Fibroblast of lung (primary cell): Measurements from ENCODE around the gene TNS1. TPM values are rescaled to one million over a fixed set of nuclear protein-coding genes. Genes with fewer than 3 reads are reported as not detected.

Experiments used
- DNase-seq, 2 donors: peaks; one replicate each; pipeline versions ENCODE4 v3.0.0 to v3.0.0-alpha.2; 2010; ENCODE audit warnings: low read depth in 2 of 2
- H2AFZ ChIP-seq: 2 replicates; pipeline ENCODE4 v1.5.1; 2012; ENCODE audit warnings: low read length, control low read depth, inconsistent platforms
- H3K27ac ChIP-seq: 2 replicates; pipeline ENCODE4 v1.5.1; 2011; ENCODE audit warnings: low read length, control low read depth; ENCODE audit not compliant: insufficient read depth
- H3K27me3 ChIP-seq: 2 replicates; pipeline ENCODE4 v1.5.1; 2011; ENCODE audit warnings: mild to moderate bottlenecking, low read length; ENCODE audit not compliant: control insufficient read depth, insufficient read depth
- H3K36me3 ChIP-seq: 2 replicates; pipeline ENCODE4 v1.5.1; 2011; ENCODE audit warnings: low read length; ENCODE audit not compliant: control insufficient read depth, insufficient read depth
- H3K4me1 ChIP-seq: 2 replicates; pipeline ENCODE4 v1.5.1; 2011; ENCODE audit warnings: low read length; ENCODE audit not compliant: control insufficient read depth, insufficient read depth; ENCODE audit errors: extremely low read depth
- H3K4me2 ChIP-seq: 2 replicates; pipeline ENCODE4 v1.5.1; 2011; ENCODE audit warnings: low read length, control low read depth; ENCODE audit not compliant: insufficient read depth; ENCODE audit errors: extremely low read depth
- H3K4me3 ChIP-seq, 4 experiments: fragments of 200-600 bp in 1 of 4; sonication (generic) in 1 of 4; replicated peaks in 1 of 4; 2 replicates each; pipeline ENCODE4 v1.5.1; 2011 to 2016; ENCODE audit warnings: low read length in 4 of 4, low read depth in 3 of 4, mild to moderate bottlenecking in 3 of 4, control low read depth in 2 of 4, inconsistent platforms in 1 of 4, mixed read lengths in 1 of 4; ENCODE audit not compliant: insufficient read depth in 1 of 4; ENCODE audit errors: control extremely low read depth in 1 of 4
- H3K79me2 ChIP-seq: 2 replicates; pipeline ENCODE4 v1.5.1; 2012; ENCODE audit warnings: mild to moderate bottlenecking, low read length, inconsistent platforms; ENCODE audit not compliant: control insufficient read depth, insufficient read depth
- H3K9ac ChIP-seq: 2 replicates; pipeline ENCODE4 v1.5.1; 2011; ENCODE audit warnings: mild to moderate bottlenecking, low read length, control low read depth; ENCODE audit not compliant: insufficient read depth
- H3K9me3 ChIP-seq: 2 replicates; pipeline ENCODE4 v1.5.1; 2012; ENCODE audit warnings: low read depth, low read length; ENCODE audit not compliant: control insufficient read depth, insufficient read depth
- H4K20me1 ChIP-seq: 2 replicates; pipeline ENCODE4 v1.5.1; 2011; ENCODE audit warnings: low read length; ENCODE audit not compliant: control insufficient read depth, insufficient read depth; ENCODE audit errors: extremely low read depth
- EZH2 ChIP-seq: IDR thresholded peaks from 2 replicates; pipeline ENCODE4 v1.5.1; 2012; ENCODE audit warnings: low read length, control low read depth, mild to moderate bottlenecking; ENCODE audit errors: missing control alignments
- polyA plus RNA-seq, 2 donors: library from polyadenylated mRNA; depleted of rRNA in 1 of 2; stranded (reverse) in 1 of 2; unstranded in 1 of 2; fragments of >200 nt; gene quantifications; 2 replicates each; pipeline ENCODE4 v1.2.1, GENCODE V29; 2011 to 2012; ENCODE audit warnings: missing spikeins in 1 of 2
- total RNA-seq: library from RNA; depleted of rRNA; stranded (reverse); fragments of >200 nt; gene quantifications from 2 replicates; pipeline ENCODE4 v1.2.1, GENCODE V29; 2014
- TF ChIP-seq, protein P1 (sequence below), 2 donors: IDR thresholded peaks in 1 of 2; conservative IDR thresholded peaks in 1 of 2; 1 replicate in 1 of 2; 2 replicates in 1 of 2; pipeline ENCODE4 v1.5.1; 2011 to 2012; ENCODE audit warnings: low read length in 2 of 2, control low read depth in 1 of 2, inconsistent platforms in 1 of 2, low read depth in 1 of 2, mild to moderate bottlenecking in 1 of 2

The TNS1 gene
- total and polyA plus RNA-seq, 2 donors (not counting 1 experiment from before 2014, with no cell fraction given), result 44.4 to 47.1 TPM

DNA sequence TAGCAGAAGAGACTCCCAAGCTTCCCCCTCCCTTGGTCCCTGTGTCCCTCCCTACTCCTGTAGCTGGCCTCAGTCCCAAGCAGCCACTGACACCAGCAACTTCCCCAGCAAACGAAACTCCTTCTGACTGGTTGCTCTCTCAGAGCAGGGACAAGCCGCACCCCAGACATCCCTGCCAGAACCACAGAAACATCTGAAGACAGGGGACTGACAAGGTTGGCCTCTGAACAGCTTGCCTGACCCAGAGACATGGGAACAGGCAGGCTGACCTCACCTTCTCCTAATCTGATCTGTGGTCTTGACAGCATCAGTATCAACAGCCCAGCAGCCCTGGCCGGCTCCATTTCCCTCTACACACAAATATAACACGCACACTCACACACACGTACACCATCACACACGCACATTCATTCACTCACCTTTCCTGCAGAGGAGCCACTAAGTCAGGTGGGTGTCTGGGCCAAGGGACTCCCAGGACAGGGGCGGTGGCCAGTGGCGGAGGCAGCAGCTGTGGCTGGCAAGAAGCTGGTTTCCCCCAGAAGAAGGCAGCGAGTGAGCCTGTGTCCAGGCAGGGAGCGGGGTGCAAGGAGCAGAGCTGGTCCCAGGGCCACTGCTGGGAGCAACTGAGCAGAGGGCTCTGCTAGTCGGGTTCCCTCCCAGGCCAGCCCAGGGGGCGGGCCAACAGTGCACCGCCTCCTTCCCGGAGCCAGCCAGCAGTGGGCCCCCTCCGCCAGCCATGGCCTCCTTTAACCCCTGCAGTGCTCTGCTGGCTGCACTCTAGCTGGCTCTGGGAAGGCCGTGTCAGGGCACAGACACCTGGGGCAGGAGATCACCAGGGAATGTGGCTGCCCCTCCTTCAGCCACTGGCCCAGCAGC, 59.1 kb downstream of the TNS1 start:
- Histone ChIP-seq H3K9ac (peak overlapping the region; percentile 61), H3K27ac (peak overlapping the region; percentile 26)

DNA sequence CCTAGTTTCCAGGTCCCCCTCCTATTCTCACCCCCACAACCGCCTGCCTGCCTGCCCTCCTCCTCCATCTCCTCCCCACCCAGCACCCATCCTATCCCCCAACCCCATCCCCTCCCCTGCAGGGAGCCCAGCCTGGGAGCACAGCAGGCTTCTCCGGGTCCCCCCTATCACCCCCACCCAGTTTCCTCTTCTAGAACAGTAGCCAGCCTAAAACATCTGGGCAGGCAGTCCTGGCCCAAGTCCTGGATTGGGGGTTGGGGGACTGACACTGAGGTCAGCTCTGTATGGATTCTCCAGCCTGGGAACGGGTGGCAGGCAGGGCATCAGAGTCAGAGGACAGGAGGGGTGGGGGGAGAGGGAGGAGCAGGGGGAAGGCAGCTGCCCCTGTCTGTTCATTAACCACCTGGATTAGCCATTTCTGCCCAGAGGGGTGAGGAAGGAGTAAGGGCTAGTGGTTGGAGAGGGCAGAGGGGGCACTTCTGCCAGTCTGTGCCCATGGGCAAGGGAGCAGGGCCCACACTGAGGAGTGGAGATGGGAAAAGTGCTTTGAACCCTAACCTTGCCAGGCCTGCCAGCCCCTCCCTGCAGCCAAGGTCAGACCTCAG, 60.0 kb downstream of the TNS1 start:
- Histone ChIP-seq H3K4me1 (peaks cover 29% of the 10 kb centered on the region), H2AFZ (no peak overlapping the region), H3K27me3 (no peaks in the 10 kb centered on the region), H3K4me2 (peak overlapping the region; percentile 28), H3K79me2 (peaks cover 47% of the 10 kb centered on the region), H3K36me3 (peaks cover 2% of the 10 kb centered on the region), H4K20me1 (no peaks in the 10 kb centered on the region), H3K4me3 (peak overlapping the region in 3 of 4 experiments; percentile 29 to 54 (median 44)), H3K9me3 (no peaks in the 10 kb centered on the region), H3K9ac (peak overlapping the region; percentile 55), H3K27ac (no peak overlapping the region)
- no peak for DNase-seq
- TF ChIP-seq, protein P1, sequence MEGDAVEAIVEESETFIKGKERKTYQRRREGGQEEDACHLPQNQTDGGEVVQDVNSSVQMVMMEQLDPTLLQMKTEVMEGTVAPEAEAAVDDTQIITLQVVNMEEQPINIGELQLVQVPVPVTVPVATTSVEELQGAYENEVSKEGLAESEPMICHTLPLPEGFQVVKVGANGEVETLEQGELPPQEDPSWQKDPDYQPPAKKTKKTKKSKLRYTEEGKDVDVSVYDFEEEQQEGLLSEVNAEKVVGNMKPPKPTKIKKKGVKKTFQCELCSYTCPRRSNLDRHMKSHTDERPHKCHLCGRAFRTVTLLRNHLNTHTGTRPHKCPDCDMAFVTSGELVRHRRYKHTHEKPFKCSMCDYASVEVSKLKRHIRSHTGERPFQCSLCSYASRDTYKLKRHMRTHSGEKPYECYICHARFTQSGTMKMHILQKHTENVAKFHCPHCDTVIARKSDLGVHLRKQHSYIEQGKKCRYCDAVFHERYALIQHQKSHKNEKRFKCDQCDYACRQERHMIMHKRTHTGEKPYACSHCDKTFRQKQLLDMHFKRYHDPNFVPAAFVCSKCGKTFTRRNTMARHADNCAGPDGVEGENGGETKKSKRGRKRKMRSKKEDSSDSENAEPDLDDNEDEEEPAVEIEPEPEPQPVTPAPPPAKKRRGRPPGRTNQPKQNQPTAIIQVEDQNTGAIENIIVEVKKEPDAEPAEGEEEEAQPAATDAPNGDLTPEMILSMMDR (conservative IDR thresholded peaks at IDR 0.05 in 1 of 2, IDR thresholded peaks at IDR 0.05 in 1 of 2; ENCODE audit: low read depth in 1 of 2, low read length in 2 of 2), result no peak
- no peak for TF ChIP-seq EZH2

More for the DNA sequence above, 59.1 kb downstream of the TNS1 start:
- H3K4me3 ChIP-seq, result peak overlapping the region; percentile 23 to 54 (median 36)
- peak overlapping the region; percentile 28 for H3K4me2 ChIP-seq
- H2AFZ ChIP-seq, result no peak overlapping the region
- H3K36me3 ChIP-seq, result peaks cover 2% of the 10 kb centered on the region
- no peaks in the 10 kb centered on the region for H3K9me3 ChIP-seq
- no peaks in the 10 kb centered on the region for H3K27me3 ChIP-seq
- peak; percentile 44 to 70 for DNase-seq
- TF ChIP-seq EZH2, result no peak
- TF ChIP-seq, protein P1 (conservative IDR thresholded peaks at IDR 0.05 in 1 of 2, IDR thresholded peaks at IDR 0.05 in 1 of 2; ENCODE audit: low read depth in 1 of 2, low read length in 2 of 2), result peak in 1 of 2 donors; percentile 11
- peaks cover 40% of the 10 kb centered on the region for H3K79me2 ChIP-seq
- no peaks in the 10 kb centered on the region for H4K20me1 ChIP-seq
- H3K4me1 ChIP-seq, result peaks cover 22% of the 10 kb centered on the region

DNA sequence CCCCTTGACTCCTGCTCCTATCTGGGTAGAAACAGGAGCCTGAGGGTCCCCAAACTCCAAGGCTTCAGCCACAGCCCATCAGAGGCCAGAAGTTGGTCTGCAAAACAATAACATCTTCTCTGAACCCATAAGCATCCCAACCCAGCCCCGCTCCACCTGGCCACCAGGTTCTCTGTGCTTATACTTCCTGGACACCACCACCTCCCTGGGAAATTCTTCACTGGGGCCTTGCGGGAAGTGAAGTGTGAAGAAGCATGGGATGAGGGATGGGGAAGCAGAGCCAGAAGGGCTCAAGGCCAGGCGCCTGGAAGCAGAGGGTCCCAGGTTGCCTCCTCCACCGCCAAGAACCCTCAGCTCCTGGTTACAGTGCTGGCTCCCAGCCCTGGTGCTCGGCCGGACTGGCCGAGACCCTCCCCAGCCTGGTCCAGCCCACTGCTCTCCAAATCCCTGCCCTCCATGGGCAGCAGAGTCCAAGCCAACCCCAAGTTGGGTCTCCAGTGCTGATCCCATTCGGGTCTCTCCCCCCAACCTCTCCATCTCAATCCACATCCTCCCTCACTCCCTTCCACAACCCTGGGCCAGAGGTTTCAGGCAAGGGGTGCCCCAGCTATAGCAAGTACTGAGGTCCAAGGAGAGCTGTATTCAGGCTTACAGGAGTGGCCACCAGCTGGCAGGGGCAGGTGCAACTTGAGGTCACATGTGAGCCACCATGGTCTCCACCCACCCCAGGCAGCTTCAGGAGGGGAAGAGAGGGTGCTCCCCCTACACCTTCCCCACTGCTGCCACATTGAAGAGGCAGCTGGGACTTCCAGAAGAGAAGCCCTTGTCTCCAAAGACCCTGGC, 60.7 kb downstream of the TNS1 start:
- Histone ChIP-seq H3K27me3 (no peaks in the 10 kb centered on the region), H3K36me3 (peaks cover 2% of the 10 kb centered on the region), H4K20me1 (no peaks in the 10 kb centered on the region), H3K27ac (peak overlapping the region; percentile 35), H3K4me1 (peaks cover 36% of the 10 kb centered on the region), H3K4me3 (peak overlapping the region in 2 of 4 experiments; percentile 12 to 20), H3K9me3 (no peaks in the 10 kb centered on the region), H2AFZ (no peak overlapping the region), H3K79me2 (peaks cover 55% of the 10 kb centered on the region), H3K9ac (peak overlapping the region; percentile 39), H3K4me2 (no peak overlapping the region)
- TF ChIP-seq EZH2, result no peak
- TF ChIP-seq, protein P1 (conservative IDR thresholded peaks at IDR 0.05 in 1 of 2, IDR thresholded peaks at IDR 0.05 in 1 of 2; ENCODE audit: low read depth in 1 of 2, low read length in 2 of 2), result no peak
- DNase-seq, result no peak
